ENCODE measurements around the gene LBH.

The LBH gene

DNA sequence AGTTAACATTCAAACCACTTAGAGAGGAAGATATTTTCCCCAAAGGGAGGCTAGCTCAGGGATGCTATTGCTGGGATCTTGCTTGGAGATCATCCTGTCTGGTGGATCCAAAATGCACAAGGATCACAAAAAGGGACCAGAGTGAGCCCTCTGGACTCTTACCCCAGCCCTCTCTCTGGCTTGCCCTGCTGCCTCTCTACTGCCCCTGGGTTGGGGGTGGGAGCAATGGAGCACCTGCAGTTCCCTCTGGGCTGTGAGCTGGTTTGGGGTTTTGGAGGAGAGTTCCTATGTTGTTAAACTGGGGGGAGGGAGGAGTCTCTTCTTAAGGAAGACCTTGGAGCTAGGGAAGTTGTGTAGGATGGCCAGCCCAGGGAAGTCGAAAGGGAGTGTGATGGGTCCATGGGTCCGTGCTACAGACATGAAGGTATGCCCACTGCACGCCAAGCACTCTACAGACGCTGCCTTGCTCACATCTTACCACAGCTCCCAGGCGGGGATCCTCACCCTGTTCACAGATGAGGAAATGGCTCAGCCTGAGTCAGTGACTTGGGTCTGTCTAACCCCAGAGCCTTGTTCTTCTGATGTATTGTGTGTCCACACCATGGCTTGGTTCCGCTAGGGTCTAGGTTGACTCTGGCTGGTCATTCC lies 3.8 kb downstream of the LBH start:
- peak; percentile 35 for DNase-seq (ENCODE audit: low spot score)

GRCh38 chr2:30235859-30236535 lies 4.7 kb downstream of the LBH start:
- peak; percentile 10 for DNase-seq (ENCODE audit: low spot score)

DNA sequence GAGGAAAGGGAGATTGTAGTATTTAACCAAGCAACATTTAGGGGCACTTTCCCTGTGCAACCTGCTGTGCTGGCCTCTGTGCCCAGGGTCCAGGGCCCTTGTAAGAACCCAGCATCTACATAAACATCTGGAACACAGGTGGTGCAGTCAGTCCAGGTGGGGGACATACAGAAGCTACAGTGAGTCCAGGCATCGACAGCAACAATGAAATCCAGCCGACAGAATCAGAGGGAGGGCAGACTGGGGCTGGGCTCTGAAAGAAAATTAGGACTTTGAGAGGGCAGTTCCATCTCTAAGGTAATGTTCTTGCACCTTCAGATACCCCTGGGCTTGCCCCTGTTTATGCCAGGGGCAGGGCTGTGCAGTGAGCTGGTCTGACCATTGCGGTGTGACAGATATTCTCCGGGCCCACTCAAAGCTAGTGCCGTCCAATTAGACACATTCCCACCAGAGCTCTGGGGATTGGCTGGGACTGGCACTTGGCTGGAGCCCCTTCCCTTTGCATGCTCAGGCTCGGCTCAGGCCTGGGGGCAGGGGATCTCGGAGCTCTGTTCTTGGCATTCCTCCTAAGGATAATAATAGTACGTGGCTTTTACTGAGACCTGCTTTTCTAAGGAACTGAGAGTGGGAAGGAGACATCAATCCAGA lies 5.4 kb downstream of the LBH start:
- peak; percentile 25 for DNase-seq (ENCODE audit: low spot score)

DNA sequence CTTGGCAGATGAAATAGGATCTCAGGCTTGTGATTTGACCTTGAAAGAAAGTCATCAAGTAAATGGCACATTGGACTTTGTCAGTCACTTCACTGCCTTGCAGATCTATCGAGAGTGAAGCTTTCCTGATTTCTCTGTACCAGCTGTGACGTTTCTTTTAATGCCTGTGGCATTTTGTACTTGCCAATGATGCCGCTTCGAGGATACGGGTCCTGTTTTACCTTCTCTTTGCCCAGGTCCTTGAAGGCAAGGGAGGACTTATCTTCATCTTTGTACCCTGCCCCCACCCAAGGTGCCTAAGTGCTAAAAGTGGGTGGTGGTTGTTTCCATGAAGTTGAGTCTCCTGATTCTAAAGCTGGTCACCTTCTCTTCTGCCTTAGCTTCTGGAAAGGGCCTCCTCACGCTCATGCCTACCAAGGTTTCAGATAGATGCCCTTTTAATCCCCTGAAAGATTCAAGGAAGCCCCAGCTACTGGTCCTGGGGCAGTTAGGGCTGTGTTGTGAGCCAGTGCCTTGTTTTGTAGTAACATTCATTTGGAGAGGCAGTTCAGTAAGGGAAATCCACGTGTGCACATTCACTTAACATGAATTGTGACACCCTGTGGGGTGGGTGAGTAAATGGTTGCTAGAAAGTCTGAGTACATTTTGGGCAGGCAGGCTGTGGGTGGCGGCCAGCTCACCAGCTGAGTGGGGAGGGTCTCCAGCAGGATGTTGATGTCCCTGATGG lies 6.1 kb downstream of the LBH start:
- peak; percentile 30 for DNase-seq (ENCODE audit: low spot score)

GRCh38 chr2:30237966-30238800 lies 6.8 kb downstream of the LBH start:
- DNase-seq (ENCODE audit: low spot score): no peak

DNA sequence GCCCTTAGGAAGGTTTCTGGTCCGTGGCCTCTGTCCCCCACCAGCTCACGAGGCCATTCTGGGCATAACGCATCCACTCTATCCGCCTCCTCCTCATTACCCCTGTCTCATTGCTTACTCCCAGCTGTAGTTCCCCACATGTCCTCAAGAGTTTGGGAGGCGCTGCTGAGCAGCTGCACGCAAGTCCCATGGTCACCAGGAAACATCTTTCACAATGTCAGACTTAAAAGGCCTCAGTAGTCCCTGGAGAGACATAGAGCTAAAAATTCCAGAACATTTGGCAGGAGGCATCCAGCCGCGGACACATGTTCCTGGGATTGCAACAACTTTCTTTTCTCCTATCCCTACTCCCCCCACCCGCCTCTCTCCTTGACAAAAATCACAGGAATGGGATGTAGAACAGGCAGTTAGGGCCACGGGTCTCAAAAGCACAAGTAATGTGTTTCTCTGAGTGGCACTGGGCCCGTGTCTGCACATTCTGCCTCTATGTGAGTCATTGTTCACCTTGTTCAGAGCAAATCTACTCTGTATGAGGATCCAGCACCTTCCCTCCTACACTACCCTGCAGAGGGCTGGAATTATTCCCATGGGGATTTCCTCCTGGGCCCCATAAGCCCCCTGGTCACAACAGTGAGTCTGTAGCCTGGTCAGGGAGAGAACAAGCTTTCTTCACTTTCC lies 8.1 kb downstream of the LBH start:
- peak; percentile 74 for DNase-seq (ENCODE audit: low spot score)

DNA sequence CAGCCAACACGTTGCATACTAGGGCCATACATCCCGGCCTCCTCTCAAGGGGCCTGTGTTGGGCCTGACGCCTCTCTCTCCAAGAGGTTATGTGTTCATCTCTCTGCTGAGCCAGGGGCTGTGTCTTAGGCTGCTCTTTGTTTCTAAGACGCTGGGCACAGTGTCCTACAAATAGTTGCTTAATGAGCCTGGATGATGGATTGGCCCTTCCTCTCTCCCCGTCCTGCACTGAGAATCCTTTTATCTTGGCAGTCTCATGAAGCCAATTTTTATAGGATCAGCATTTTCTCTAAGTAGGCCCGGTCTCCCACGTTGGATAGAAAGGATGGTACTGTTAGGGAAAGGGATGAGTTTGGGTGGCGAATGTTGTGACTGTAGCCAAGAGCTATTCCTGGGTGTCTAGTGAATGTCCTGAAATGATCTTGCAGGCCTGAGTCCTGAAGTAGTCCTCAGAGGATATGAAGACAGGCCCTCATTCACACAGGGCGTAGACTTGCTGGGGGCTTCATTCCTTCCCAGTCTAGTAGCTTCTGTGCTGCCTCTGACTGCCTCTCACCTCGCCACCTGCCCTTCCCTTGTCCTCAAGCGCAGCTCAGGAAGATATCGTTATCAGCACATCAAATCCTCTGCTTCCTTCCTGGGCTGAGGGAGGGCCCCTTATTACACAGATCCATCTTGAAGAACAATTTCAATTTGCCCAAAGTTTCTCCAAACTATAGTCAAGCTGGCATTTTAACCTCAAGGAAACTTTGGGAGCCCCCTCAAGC lies 8.8 kb downstream of the LBH start:
- DNase-seq (ENCODE audit: low spot score): no peak

DNA sequence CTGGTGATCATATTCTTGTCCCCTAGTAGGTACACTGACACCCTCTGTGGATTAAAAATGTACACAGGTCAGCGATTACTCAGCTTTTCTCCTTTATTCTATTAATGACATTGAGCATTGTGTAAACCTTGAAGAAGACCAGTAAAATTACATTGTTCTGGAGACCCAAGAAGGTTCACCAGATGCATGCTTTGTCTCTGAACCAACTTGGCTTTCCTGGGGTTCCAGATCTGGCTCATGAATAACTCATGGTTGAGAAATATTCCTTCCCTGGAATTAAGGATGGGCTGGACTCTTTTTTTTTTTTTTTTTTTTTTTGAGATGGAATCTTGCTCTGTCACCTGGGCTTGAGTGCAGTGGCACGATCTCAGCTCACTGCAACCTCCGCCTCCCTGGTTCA lies 11.9 kb downstream of the LBH start:
- DNase-seq (ENCODE audit: low spot score): no peak

GRCh38 chr2:30245364-30245763 lies 14.0 kb downstream of the LBH start:
- DNase-seq (ENCODE audit: low spot score): no peak

- DNase-seq (ENCODE audit: low spot score): no peak
Observed at GRCh38 chr2:30248791-30249190, 17.5 kb downstream of the LBH start.

- no peak for DNase-seq (ENCODE audit: low spot score)
Observed at GRCh38 chr2:30249354-30249753, 18.0 kb downstream of the LBH start.

GRCh38 chr2:30250421-30250820 lies 19.1 kb downstream of the LBH start:
- DNase-seq (ENCODE audit: low spot score): no peak

- DNase-seq (ENCODE audit: low spot score): no peak
Observed at GRCh38 chr2:30252723-30253701, 21.7 kb downstream of the LBH start.

DNA sequence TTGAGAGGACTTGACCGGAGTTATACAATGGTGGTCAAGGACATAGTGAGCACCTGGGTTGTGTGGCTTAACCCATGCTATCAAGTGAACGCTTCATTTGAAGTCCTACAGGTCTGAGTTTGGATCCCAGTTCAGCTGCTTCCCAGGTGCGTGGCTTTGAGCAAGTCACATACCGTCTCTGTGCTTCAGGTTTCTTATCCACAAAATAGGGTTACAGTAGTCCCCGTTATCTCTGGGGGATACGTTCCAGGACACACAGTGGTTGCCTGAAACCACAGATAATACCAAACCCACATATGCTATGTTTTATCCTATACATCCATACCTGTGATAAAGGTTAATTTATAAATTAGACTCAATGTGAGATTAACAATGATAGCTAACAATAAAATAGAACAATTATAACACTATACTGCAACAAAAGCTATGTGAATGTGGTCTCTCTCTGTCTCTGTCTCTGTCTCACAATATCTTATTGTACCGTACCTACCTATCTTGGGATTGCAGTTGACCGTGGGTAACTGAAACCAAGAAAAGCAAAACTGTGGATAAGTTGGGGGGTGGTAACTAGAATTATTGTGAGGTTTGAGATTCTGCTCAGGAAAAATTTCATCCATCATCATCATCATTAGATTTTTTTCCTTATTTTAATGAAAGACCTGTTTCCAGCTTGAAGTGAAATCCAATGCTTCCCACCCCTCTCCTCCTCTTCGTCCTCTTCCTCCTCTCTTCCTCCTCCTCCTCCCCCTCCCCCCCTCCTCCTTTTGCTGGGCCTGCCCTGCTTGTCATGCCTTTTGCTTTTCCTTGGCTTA lies 22.7 kb downstream of the LBH start:
- DNase-seq (ENCODE audit: low spot score): no peak

GRCh38 chr2:30254685-30255001 lies 23.3 kb downstream of the LBH start:
- no peak for DNase-seq (ENCODE audit: low spot score)

DNA sequence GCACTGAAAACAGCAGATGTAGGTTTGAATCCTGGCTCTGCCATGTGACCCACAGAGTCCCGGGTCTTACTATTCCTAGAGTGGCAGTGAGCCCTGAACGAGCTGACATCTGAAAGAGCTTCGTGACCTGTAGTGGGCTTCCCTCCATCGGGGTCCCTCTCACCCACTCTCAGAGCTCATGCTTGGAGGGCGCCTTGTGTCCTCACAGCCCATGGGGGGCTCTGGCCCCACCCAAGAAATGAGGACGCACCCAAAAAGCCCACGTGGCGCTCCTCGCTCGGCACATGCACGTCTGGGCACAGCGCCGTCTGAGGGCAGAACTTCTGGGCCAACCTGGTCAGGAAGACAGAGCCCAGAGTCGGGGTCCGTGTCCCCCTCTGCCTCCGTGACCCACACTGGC lies 23.7 kb downstream of the LBH start:
- no peak for DNase-seq (ENCODE audit: low spot score)

- no peak for DNase-seq (ENCODE audit: low spot score)
Observed at GRCh38 chr2:30255466-30256408, 24.4 kb downstream of the LBH start.

Data from ecto neural progenitor cell (in vitro differentiated cells).